ENCODE results near the gene HMBS. TPM values are rescaled to one million over a fixed set of nuclear protein-coding genes. Genes with fewer than 3 reads are reported as not detected.
"Not testable (repeated sequence)": the region's sequence is repeated elsewhere in the genome, so short reads cannot be mapped to it uniquely, and the experiment has no call there.

HMBS gene
- polyA plus RNA-seq (2013): 21.1 and 22.8 TPM in 2 replicates

- Histone ChIP-seq H2AK5ac (ENCODE audit: low read length) (peak within 1 kb of the TSS; percentile 75), H3K79me2 (ENCODE audit: control insufficient read depth, insufficient read depth, low read length, poor library complexity) (peaks cover 7% of the 10 kb centered on the region), H3K27me3 (ENCODE audit: insufficient read depth, low read length) (no peaks in the 10 kb centered on the region), H3K36me3 (ENCODE audit: control insufficient read depth in 1 of 2, insufficient read depth in 2 of 2, low read length in 2 of 2) (peaks cover 22 to 31% of the 10 kb centered on the region in 2 experiments), H3K9me3 (ENCODE audit: insufficient read depth, low read depth, low read length) (no peaks in the 10 kb centered on the region), H3K14ac (ENCODE audit: low read length) (peak within 1 kb of the TSS; percentile 90), H3K4me2 (ENCODE audit: low read length) (peak within 1 kb of the TSS; percentile 87), H2BK5ac (ENCODE audit: low read depth, low read length, poor library complexity) (peak within 1 kb of the TSS; percentile 94), H4K12ac (ENCODE audit: low read depth, low read length) (peak within 1 kb of the TSS; percentile 88), H3K23ac (ENCODE audit: low read length) (no peak within 1 kb of the TSS), H4K91ac (ENCODE audit: low read depth, low read length) (peak within 1 kb of the TSS; percentile 86), H2BK120ac (ENCODE audit: insufficient read depth, low read length, poor library complexity) (peak within 1 kb of the TSS; percentile 80), H3K4me1 (ENCODE audit: control insufficient read depth in 1 of 2, insufficient read depth in 2 of 2, low read length in 2 of 2) (peaks cover 7 to 8% of the 10 kb centered on the region in 2 experiments), H3K18ac (ENCODE audit: low read length) (peak within 1 kb of the TSS; percentile 80), H3K79me1 (ENCODE audit: low read length) (peaks cover 10% of the 10 kb centered on the region), H3K4me3 (ENCODE audit: low read depth, low read length) (peak within 1 kb of the TSS; percentile 94), H4K8ac (ENCODE audit: low read depth, low read length) (peak within 1 kb of the TSS; percentile 95), H3K9ac (ENCODE audit: low read length) (peak within 1 kb of the TSS; percentile 97), H3K4ac (ENCODE audit: low read depth, low read length) (peak within 1 kb of the TSS; percentile 77), H2AFZ (ENCODE audit: insufficient read depth, low read length, poor library complexity) (peak within 1 kb of the TSS; percentile 91), H2BK12ac (ENCODE audit: low read length) (peak within 1 kb of the TSS; percentile 10), H3K27ac (ENCODE audit: low read depth, low read length) (peak within 1 kb of the TSS; percentile 87)
- DNase-seq: peak; percentile 91 to 94
- no CpG with 5 or more reads among the region's 45 CpGs for WGBS (ENCODE audit: extremely low coverage, insufficient coverage, insufficient read length)
Measured at GRCh38 chr11:119084663-119085436, at the start of gene HMBS. HMBS (plus strand) TSS chr11:119084881; CDS start chr11:119085034, 153 bp downstream.

DNA sequence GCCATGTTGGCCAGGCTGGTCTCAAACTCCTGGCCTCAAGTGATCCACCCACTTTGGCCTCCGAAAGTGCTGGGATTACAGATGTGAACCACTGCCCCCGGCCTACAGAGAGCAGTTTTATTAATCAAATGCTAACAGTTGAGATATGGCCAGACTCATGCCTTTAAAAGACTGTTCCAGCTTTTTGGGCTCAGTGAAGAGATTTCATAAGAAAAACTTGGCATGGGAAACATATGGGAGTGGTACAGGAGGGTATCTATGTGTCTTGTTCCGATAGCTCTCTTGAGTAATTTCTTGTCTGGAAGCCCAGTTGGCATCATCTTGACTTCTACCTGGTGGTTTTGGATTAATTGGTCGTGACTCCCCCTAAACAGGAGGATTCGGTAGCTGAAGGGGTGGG lies 45.8 kb upstream of the HMBS start:
- H3K14ac ChIP-seq (ENCODE audit: low read length): no peak overlapping the region
- no peak overlapping the region for H3K4me3 ChIP-seq (ENCODE audit: low read depth, low read length)
- H2BK120ac ChIP-seq (ENCODE audit: insufficient read depth, low read length, poor library complexity): no peak overlapping the region
- WGBS (ENCODE audit: extremely low coverage, insufficient coverage, insufficient read length): no CpG with 5 or more reads among the region's 5 CpGs
- H3K4ac ChIP-seq (ENCODE audit: low read depth, low read length): no peak overlapping the region
- no peak overlapping the region for H2AFZ ChIP-seq (ENCODE audit: insufficient read depth, low read length, poor library complexity)
- no peaks in the 10 kb centered on the region for H3K4me1 ChIP-seq (ENCODE audit: control insufficient read depth in 1 of 2, insufficient read depth in 2 of 2, low read length in 2 of 2)
- H2BK12ac ChIP-seq (ENCODE audit: low read length): no peak overlapping the region
- H4K12ac ChIP-seq (ENCODE audit: low read depth, low read length): no peak overlapping the region
- no peaks in the 10 kb centered on the region for H3K27me3 ChIP-seq (ENCODE audit: insufficient read depth, low read length)
- no peak overlapping the region for H3K18ac ChIP-seq (ENCODE audit: low read length)
- no peak overlapping the region for H3K27ac ChIP-seq (ENCODE audit: low read depth, low read length)
- H4K91ac ChIP-seq (ENCODE audit: low read depth, low read length): no peak overlapping the region
- H2AK5ac ChIP-seq (ENCODE audit: low read length): no peak overlapping the region
- H3K4me2 ChIP-seq (ENCODE audit: low read length): no peak overlapping the region
- H3K79me1 ChIP-seq (ENCODE audit: low read length): no peaks in the 10 kb centered on the region
- no peak overlapping the region for H3K9ac ChIP-seq (ENCODE audit: low read length)
- H3K36me3 ChIP-seq (ENCODE audit: control insufficient read depth in 1 of 2, insufficient read depth in 2 of 2, low read length in 2 of 2): no peaks in the 10 kb centered on the region
- no peak overlapping the region for H3K23ac ChIP-seq (ENCODE audit: low read length)
- no peaks in the 10 kb centered on the region for H3K79me2 ChIP-seq (ENCODE audit: control insufficient read depth, insufficient read depth, low read length, poor library complexity)
- DNase-seq: no peak
- no peak overlapping the region for H2BK5ac ChIP-seq (ENCODE audit: low read depth, low read length, poor library complexity)
- no peaks in the 10 kb centered on the region for H3K9me3 ChIP-seq (ENCODE audit: insufficient read depth, low read depth, low read length)
- H4K8ac ChIP-seq (ENCODE audit: low read depth, low read length): no peak overlapping the region

DNA sequence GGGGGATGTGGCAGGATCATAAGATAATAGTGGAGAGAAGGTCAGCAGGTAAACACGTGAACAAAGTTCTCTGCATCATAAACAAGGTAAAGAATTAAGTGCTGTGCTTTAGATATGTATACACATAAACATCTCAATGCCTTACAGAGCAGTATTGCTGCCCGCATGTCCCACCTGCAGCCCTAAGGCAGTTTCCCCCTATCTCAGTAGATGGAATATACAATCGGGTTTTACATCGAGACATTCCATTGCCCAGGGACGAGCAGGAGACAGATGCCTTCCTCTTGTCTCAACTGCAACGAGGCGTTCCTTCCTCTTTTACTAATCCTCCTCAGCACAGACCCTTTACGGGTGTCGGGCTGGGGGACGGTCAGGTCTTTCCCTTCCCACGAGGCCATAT lies 45.2 kb upstream of the HMBS start:
- not testable (repeated sequence) for H4K8ac ChIP-seq (ENCODE audit: low read depth, low read length)

GRCh38 chr11:119041821-119042514 lies 42.7 kb upstream of the HMBS start:
- no peak overlapping the region for H3K18ac ChIP-seq (ENCODE audit: low read length)
- no peak overlapping the region for H3K27ac ChIP-seq (ENCODE audit: low read depth, low read length)
- no peak overlapping the region for H3K9ac ChIP-seq (ENCODE audit: low read length)
- H2BK12ac ChIP-seq (ENCODE audit: low read length): no peak overlapping the region
- H3K4ac ChIP-seq (ENCODE audit: low read depth, low read length): no peak overlapping the region
- no peak overlapping the region for H4K12ac ChIP-seq (ENCODE audit: low read depth, low read length)
- DNase-seq: no peak
- no peaks in the 10 kb centered on the region for H3K79me2 ChIP-seq (ENCODE audit: control insufficient read depth, insufficient read depth, low read length, poor library complexity)
- peaks cover 20 to 25% of the 10 kb centered on the region in 2 experiments for H3K36me3 ChIP-seq (ENCODE audit: control insufficient read depth in 1 of 2, insufficient read depth in 2 of 2, low read length in 2 of 2)
- no peaks in the 10 kb centered on the region for H3K27me3 ChIP-seq (ENCODE audit: insufficient read depth, low read length)
- no peak overlapping the region for H2BK5ac ChIP-seq (ENCODE audit: low read depth, low read length, poor library complexity)
- H2BK120ac ChIP-seq (ENCODE audit: insufficient read depth, low read length, poor library complexity): no peak overlapping the region
- no peak overlapping the region for H3K4me2 ChIP-seq (ENCODE audit: low read length)
- H4K8ac ChIP-seq (ENCODE audit: low read depth, low read length): no peak overlapping the region
- no CpG with 5 or more reads among the region's 4 CpGs for WGBS (ENCODE audit: extremely low coverage, insufficient coverage, insufficient read length)
- H2AK5ac ChIP-seq (ENCODE audit: low read length): no peak overlapping the region
- no peaks in the 10 kb centered on the region for H3K79me1 ChIP-seq (ENCODE audit: low read length)
- H4K91ac ChIP-seq (ENCODE audit: low read depth, low read length): no peak overlapping the region
- no peak overlapping the region for H3K4me3 ChIP-seq (ENCODE audit: low read depth, low read length)
- no peaks in the 10 kb centered on the region for H3K4me1 ChIP-seq (ENCODE audit: control insufficient read depth in 1 of 2, insufficient read depth in 2 of 2, low read length in 2 of 2)
- no peak overlapping the region for H3K23ac ChIP-seq (ENCODE audit: low read length)
- H3K9me3 ChIP-seq (ENCODE audit: insufficient read depth, low read depth, low read length): no peaks in the 10 kb centered on the region
- H2AFZ ChIP-seq (ENCODE audit: insufficient read depth, low read length, poor library complexity): no peak overlapping the region
- H3K14ac ChIP-seq (ENCODE audit: low read length): no peak overlapping the region

More for the DNA sequence above, 45.2 kb upstream of the HMBS start:
- peak; percentile 83 to 90 for DNase-seq
- H3K4me1 ChIP-seq (ENCODE audit: control insufficient read depth in 1 of 2, insufficient read depth in 2 of 2, low read length in 2 of 2); H3K36me3 ChIP-seq (ENCODE audit: control insufficient read depth in 1 of 2, insufficient read depth in 2 of 2, low read length in 2 of 2); H2BK12ac ChIP-seq (ENCODE audit: low read length); H2AK5ac ChIP-seq (ENCODE audit: low read length); H3K79me1 ChIP-seq (ENCODE audit: low read length); H3K18ac ChIP-seq (ENCODE audit: low read length); H3K79me2 ChIP-seq (ENCODE audit: control insufficient read depth, insufficient read depth, low read length, poor library complexity); H2BK5ac ChIP-seq (ENCODE audit: low read depth, low read length, poor library complexity); H3K9ac ChIP-seq (ENCODE audit: low read length); H3K4me3 ChIP-seq (ENCODE audit: low read depth, low read length); H4K91ac ChIP-seq (ENCODE audit: low read depth, low read length); H3K23ac ChIP-seq (ENCODE audit: low read length); H3K27ac ChIP-seq (ENCODE audit: low read depth, low read length); H3K4me2 ChIP-seq (ENCODE audit: low read length); H3K9me3 ChIP-seq (ENCODE audit: insufficient read depth, low read depth, low read length); H2BK120ac ChIP-seq (ENCODE audit: insufficient read depth, low read length, poor library complexity); H4K12ac ChIP-seq (ENCODE audit: low read depth, low read length); H3K4ac ChIP-seq (ENCODE audit: low read depth, low read length); H2AFZ ChIP-seq (ENCODE audit: insufficient read depth, low read length, poor library complexity); H3K14ac ChIP-seq (ENCODE audit: low read length); H3K27me3 ChIP-seq (ENCODE audit: insufficient read depth, low read length): not testable (repeated sequence)
- WGBS (ENCODE audit: extremely low coverage, insufficient coverage, insufficient read length): no CpG with 5 or more reads among the region's 11 CpGs

Measured in trophoblast cell (in vitro differentiated cells and primary cell).